CD4-positive, alpha-beta T cell treated with Interferon gamma for 1 hour (primary cell): Measurements from ENCODE around the gene ABCA2.

ENCODE experiments used
- DNase-seq: peaks from one replicate; pipeline ENCODE4 v3.0.0-alpha.2; 2020

Gene ABCA2

DNA sequence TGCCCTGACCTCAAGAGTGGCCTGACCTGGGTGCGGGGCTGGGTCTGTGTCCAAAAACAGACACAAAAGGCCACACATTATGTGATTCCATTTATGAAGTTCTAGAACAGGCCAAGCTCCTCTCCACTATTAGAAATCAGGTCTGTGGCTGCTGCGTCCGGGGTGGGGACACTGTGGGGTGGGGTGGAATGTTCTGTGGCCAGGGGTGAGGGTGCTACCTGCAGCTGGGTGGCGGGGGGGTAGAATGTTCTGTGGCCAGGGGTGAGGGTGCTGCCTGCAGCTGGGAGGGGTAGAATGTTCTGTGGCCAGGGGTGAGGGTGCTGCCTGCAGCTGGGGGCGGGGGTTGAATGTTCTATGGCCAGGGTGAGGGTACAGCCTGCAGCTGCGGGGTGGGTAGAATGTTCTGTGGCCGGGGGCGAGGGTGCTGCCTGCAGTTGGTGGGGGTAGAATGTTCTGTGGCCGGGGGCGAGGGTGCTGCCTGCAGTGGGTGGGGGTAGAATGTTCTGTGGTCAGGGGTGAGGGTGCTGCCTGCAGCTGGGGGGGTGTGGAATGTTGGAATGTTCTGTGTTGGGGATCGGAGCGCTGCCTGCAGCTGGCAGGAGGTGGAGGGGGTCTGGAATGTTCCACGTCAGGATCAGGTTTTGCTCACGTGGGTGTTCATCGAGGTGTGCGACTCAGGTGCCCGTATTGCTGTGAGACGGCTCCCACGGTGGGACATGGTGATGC, 67.7 kb downstream of the ABCA2 start:
- peak; percentile 47 for DNase-seq

DNA sequence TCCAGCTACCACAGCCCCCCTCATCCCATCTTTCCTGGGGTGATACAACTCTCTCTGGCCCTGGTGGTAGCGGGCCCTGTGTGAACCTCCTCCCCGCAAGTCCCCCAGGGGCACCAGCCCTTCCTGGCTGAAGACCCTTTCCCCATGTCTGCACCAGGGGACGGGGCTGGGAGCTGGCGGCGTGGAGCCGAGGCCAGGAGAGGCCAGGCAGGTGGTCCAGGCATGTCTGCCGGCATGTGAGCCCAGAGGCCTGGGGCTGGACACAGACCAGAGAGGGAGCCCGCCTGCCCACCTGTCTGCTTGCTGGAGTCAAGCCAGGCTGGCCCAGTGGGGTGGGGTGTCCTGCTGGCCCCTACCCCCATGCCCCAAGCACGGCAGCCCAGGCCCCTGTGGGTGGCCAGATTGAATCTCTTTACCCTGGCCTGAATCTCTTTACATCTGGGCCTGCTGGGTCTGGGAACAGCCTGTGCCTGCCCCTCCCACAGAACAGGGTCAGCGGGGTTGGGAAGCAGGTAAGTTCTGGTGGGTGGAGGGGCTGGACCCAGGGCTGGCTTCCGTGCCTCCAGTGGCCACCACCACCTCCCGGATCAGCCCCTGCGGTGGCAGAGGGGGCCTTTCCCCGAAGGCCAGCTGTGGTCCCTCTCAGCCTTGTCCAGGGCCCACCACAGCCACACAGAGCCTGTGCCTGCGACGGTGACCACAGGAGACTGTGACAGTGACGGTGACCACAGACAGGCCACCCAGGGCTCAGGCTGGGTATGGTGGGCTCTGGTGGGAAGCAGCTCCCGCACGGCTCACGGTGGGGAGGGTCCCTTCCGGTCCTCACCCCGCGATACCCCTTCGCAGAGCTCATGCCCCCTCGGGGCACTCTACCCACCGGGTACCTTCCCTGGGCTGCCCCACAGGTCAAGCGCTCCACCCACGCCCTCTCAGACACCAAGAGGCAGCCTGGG, 68.9 kb downstream of the ABCA2 start:
- no peak for DNase-seq

DNA sequence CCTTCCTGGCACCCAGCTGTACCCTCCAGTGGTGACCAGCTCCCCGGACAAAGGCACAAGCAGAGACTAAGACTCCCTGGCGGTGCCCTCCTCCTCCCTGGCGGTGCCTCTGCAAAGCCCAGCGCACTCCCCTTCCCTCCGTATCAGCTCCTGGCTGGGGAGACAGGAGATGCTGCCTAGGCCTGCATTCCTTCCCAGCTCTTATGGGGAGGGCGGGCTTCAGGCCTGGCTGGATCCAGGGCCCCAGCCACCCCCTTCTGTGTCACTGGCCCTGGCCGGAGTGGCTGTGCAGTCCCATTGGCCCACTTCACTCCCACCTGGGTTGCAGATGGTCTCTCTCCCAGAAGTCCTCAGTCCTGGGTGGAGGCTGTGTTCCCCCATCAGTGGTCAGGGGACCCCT, 69.6 kb downstream of the ABCA2 start:
- DNase-seq, result no peak

DNA sequence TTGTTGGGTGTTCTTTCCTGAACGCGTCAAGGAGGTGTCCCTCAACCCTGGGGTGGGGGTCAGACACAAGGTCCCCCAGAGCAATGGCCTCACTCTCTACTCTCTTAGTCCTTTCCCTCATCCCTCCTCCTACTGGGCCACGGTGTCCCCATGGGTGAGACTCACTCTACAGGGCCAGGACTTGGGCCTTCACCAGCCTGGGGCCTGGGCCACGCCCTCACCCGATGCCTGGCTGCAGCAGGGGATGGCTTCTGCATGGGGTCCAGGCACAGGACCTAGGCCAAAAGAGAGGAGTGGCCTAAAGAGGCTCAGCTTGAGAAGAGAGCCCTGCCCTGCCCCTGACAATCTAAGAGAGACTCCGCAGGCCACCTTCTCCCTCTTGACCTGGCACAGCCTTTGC, 70.1 kb downstream of the ABCA2 start:
- DNase-seq, result no peak

DNA sequence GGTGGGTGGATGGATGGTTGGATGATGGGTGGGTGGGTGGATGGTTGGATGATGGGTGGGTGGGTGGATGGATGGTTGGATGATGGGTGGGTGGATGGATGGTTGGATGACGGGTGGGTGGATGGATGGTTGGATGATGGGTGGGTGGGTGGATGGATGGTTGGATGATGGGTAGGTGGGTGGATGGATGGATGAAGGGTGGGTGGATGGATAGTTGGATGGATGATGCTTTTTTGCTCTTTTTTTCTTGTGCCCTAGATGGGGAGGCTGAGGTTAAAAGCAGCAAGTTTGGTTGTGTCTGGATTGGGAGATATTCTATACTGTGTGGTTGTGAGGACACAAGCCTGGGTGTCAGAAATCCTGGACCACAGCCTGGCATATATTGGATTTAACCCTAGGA, 70.6 kb downstream of the ABCA2 start:
- no peak for DNase-seq
